HG03025 (cell line): ENCODE data around the gene PCDHB2.
"Not testable (repeated sequence)": the region's sequence is repeated elsewhere in the genome, so short reads cannot be mapped to it uniquely, and the experiment has no call there.

Source experiments
- ATAC-seq: cut with Tn5 transposase; IDR thresholded peaks from one replicate; pipeline ENCODE4 v1.9.1; 2021; ENCODE audit warnings: mild to moderate bottlenecking, moderate library complexity; ENCODE audit not compliant: unreplicated experiment, low FRiP score

The PCDHB2 gene

DNA sequence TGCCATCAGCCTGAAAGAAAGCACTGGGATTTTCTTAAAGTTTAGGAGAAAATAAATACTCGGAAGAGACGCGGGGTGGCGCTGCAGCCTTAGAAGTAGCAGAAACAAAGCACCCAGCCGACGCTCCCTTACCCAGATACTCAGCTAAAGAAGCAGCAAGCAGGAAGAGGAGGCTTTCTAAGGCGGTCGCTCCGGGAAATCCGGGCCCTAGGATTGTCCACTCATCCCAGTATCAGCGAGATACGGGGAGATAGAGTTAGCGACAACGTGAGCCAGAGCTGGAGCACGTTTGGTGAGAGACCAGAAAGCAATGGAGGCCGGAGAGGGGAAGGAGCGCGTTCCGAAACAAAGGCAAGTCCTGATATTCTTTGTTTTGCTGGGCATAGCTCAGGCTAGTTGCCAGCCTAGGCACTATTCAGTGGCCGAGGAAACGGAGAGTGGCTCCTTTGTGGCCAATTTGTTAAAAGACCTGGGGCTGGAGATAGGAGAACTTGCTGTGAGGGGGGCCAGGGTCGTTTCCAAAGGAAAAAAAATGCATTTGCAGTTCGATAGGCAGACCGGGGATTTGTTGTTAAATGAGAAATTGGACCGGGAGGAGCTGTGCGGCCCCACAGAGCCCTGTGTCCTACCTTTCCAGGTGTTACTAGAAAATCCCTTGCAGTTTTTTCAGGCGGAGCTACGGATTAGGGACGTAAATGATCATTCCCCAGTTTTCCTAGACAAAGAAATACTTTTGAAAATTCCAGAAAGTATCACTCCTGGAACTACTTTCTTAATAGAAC is at the start of gene PCDHB2:
TSS of gene PCDHB2 (plus strand) at position 135 of the 782 bp plus-strand sequence. CDS start at position 311, 176 bp downstream.
- ATAC-seq = no peak

DNA sequence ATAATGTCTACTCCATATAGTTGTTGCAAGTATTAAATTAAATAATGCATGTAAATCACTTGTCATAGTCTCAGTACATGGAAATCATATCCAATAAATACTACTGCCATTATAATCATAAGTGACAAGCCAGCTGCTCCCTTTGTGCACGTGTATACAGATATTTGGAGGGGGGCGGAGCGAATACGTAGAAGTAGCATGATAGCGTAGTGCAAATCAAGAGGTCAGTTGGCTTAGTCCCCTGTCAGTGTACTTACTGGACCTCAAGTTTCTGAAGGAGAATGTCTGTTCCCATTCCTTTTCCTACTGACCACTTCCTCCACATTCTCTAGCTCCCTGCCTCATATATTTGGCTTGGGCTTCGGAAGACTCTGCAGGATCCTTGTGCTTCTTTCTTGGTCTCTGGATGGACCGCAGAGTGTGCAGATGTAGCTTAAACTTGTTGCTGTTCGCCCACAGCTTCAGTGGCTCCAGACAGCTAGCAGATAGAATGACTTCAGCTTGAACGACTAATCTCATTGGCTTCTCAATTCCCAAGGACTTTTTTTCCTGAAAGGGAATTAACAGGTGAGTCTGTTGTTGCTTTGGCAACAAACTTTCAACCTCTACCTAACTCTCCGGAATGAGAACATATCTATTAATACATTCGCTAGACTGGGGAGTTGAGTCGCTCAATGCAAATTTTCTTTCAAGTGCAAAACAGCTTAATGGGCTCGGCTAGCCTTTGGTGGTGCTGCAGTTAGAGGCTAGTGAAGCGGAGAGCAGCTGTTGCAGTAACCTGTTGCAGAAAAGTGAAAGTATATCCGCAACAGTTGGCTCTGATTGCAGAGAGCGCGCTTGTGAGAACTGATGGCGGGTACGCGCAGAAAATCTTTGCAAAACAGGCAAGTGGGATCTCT is 43.5 kb upstream of the PCDHB2 start, which contains the start of gene PCDHB1:
TSS of gene PCDHB1 (plus strand) at position 753 of the 899 bp plus-strand sequence. CDS start at position 850, 97 bp downstream.
- no peak for ATAC-seq

DNA sequence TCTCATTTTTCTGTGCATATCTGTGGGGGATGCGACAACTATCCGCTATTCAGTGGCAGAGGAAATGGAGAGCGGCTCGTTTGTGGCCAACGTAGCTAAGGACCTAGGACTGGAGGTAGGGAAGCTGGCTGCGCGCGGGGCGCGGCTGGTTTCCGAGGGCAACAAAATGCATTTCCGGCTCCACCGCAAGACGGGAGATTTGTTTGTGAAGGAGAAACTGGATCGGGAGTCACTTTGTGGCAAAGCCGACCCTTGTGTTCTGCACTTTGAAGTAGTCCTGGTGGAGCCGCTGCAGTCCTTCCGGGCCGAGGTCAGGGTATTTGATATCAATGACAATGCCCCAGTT is 42.9 kb upstream of the PCDHB2 start:
- ATAC-seq = no peak

DNA sequence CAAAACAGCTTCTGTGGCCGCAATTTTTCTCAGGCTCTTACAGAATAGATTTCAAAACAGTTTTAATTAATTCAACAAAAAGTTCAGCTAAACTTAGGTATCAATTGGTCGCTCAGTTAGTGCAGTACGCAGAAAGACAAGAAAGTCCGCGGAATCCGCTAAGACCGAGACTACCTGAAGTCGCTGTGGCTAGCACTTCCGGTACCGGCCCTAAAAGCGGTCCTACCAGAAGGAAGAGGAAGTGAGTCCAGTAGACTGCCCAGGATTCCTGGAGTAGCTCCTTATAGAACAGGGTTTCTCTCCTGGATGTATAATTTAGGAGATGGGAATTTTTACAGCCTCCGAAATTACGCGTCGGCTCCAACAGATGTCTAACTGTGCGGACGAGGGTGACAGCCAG is 16.6 kb upstream of the PCDHB2 start:
- ATAC-seq = no peak

DNA sequence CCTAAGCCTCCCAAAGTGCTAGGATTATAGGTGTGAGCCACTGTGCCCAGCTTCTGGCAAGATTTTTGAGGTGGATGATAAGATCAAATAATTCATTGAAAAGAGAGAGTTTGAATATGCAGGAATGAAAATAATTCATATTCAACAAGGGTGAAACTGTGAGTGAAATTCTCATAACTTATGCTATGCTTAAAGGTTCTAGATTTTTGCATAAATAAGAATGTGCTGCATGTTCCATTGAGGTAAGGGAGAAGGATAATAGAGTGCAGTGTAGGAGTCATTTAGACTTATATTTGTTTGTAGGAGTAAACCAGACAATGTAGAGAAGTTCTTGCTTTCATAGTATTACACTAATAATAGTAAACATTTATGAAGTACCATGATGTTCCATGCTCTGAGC is 12.2 kb upstream of the PCDHB2 start:
- no peak for ATAC-seq

DNA sequence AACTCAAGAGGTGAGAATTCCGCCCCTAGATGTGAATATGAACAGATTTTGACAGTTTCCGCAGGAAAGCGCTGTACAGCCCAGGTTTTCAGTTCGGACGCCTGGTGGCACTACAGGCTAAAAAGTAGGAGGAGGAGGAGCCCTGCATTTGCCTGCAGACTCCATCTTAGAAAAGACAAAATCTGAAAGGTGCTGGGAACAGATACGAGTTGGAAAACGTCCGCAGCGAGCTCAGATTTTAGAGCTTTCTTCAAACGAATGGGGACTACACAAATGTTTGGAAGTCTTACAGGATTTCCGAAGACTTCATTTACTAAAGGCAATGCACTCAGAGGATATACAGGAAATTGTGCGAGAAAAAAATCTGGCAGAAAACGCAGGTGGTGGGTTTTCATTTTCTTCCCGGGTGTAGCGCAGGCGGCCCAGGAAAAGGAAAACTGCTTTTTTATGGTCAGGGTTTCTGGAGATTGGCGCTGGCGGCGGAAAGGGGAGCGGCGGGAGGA is 9.9 kb upstream of the PCDHB2 start:
- ATAC-seq = no peak

DNA sequence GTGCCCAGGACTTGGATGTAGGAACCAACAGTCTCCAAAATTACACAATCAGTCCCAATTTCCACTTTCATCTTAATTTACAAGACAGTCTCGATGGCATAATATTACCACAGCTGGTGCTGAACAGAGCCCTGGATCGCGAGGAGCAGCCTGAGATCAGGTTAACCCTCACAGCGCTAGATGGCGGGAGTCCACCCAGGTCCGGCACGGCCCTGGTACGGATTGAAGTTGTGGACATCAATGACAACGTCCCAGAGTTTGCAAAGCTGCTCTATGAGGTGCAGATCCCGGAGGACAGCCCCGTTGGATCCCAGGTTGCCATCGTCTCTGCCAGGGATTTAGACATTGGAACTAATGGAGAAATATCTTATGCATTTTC is 837 bp downstream of the PCDHB2 start:
- ATAC-seq = no peak

DNA sequence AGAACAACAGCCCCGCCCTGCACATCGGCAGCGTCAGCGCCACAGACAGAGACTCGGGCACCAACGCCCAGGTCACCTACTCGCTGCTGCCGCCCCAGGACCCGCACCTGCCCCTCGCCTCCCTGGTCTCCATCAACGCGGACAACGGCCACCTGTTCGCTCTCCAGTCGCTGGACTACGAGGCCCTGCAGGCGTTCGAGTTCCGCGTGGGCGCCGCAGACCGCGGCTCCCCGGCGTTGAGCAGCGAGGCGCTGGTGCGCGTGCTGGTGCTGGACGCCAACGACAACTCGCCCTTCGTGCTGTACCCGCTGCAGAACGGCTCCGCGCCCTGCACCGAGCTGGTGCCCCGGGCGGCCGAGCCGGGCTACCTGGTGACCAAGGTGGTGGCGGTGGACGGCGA is 1.8 kb downstream of the PCDHB2 start:
- ATAC-seq = not testable (repeated sequence)

DNA sequence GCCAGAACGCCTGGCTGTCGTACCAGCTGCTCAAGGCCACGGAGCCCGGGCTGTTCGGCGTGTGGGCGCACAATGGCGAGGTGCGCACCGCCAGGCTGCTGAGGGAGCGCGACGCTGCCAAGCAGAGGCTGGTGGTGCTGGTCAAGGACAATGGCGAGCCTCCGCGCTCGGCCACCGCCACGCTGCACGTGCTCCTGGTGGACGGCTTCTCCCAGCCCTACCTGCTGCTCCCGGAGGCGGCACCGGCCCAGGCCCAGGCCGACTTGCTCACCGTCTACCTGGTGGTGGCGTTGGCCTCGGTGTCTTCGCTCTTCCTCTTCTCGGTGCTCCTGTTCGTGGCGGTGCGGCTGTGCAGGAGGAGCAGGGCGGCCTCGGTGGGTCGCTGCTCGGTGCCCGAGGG is 2.2 kb downstream of the PCDHB2 start:
- not testable (repeated sequence) for ATAC-seq

DNA sequence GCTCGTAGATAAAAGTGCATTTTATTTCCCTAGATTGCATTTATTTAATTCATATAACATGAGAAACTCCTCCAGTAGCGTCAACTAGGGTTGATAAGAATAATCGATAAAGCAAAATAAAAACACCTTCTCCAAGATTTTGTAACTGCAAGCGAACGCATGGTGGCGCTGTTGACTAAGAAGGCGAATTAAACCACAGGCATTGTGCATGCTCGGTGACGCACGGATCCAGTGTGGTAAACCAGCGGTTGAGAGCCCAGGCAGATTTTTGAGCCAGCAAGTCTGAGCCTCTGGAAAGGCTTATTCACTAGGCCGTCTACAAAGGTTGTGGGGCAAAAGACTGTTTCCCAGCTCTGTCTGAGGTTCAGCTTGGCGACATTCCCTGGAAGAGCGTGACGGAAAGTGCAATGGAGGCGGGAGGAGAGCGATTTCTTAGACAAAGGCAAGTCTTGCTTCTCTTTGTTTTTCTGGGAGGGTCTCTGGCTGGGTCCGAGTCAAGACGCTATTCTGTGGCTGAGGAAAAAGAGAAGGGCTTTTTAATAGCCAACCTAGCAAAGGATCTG is 5.9 kb downstream of the PCDHB2 start, which contains the start of gene PCDHB3:
TSS of gene PCDHB3 (plus strand) at position 231 of the 563 bp plus-strand sequence. CDS start at position 408, 177 bp downstream.
- no peak for ATAC-seq

DNA sequence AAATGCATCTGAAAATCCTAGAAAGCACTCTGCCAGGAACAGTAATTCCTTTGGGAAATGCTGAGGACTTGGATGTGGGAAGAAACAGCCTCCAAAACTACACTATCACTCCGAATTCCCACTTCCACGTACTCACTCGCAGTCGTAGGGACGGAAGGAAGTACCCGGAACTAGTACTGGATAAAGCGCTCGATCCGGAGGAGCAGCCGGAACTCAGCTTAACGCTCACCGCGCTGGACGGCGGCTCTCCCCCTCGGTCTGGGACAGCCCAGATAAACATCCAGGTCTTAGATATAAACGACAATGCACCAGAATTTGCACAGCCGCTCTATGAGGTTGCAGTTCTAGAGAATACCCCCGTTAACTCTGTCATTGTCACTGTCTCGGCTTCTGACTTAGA is 6.6 kb downstream of the PCDHB2 start:
- no peak for ATAC-seq

DNA sequence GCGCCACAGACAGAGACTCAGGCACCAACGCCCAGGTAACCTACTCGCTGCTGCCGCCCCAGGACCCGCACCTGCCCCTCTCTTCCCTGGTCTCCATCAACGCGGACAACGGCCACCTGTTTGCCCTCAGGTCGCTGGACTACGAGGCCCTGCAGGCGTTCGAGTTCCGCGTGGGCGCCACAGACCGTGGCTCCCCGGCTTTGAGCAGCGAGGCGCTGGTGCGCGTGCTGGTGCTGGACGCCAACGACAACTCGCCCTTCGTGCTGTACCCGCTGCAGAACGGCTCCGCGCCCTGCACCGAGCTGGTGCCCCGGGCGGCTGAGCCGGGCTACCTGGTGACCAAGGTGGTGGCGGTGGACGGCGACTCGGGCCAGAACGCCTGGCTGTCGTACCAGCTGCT is 7.7 kb downstream of the PCDHB2 start:
- not testable (repeated sequence) for ATAC-seq

DNA sequence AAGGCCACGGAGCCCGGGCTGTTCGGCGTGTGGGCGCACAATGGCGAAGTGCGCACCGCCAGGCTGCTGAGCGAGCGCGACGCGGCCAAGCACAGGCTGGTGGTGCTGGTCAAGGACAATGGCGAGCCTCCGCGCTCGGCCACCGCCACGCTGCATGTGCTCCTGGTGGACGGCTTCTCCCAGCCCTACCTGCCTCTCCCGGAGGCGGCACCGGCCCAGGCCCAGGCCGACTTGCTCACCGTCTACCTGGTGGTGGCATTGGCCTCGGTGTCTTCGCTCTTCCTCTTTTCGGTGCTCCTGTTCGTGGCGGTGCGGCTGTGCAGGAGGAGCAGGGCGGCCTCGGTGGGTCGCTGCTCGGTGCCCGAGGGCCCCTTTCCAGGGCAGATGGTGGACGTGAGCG is 8.1 kb downstream of the PCDHB2 start:
- not testable (repeated sequence) for ATAC-seq

DNA sequence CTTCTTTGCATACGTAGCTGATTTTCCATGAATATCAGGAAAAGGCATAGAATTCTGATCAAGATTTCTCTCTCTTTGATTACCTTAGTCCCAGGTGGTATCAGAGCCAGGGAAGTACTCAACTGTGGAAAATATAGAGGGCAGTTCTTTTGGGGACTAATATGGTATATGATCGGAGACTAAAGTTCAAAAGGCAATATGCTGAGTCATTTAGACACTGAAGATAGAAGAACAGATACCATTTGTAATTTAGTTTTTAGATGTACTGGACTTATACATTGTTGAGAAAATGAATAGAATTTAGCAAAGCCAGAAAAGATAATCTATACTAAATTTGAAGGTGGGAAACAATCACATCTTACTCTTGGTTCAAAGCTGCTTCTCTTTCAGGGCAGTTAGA is 10.9 kb downstream of the PCDHB2 start:
- ATAC-seq = no peak

DNA sequence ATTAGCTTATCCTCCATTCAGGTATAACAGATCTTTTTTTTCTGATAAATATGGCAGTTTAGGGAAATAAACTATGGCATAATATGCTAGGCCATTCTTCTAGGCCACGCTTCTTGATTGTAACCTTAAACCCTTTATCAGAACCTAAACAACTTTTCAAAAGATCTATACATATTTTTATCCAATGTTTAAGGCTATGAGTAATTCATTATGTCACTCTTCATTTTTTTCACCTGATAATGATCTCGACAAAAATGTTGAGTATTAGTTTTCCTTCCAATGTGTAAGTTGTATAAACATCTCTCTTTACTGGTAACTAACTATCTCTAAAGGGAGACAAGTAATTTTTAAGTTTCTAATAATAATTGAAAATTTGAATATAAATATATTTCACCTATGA is 24.8 kb downstream of the PCDHB2 start:
- ATAC-seq = no peak

DNA sequence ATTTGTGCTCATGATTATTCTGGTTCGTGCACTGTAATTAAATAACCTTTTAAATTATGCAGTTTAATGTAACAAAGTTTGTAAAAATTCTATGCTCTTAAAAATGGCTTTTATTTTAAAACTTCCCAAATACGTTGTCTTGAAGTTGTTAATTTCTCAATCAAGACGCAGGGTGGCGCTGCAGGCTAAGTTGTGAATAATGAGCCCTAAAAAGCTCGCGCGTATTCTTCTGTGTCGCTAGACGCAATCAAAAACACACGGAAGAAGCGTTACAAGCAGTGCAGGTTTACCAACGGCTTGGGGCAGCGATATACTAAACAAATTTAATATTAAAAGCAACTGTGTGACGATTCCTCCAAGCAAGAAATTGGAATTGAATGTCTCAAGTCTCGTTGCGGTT is 27.1 kb downstream of the PCDHB2 start, which contains the start of gene PCDHB4:
TSS of gene PCDHB4 (plus strand) at position 256 of the 400 bp plus-strand sequence. CDS start 181 bp downstream, outside the sequence.
- ATAC-seq = no peak

DNA sequence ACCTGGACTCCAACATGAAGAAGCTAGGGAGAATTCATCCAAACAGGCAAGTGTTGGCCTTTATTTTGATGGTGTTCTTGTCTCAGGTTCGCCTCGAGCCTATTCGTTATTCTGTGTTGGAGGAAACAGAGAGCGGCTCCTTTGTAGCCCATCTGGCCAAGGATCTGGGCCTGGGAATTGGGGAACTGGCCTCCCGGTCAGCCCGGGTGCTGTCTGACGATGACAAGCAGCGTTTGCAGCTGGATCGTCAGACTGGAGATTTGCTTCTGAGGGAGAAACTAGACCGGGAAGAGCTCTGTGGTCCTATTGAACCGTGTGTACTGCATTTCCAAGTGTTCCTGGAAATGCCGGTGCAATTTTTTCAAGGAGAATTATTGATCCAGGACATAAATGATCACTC is 27.6 kb downstream of the PCDHB2 start:
- ATAC-seq = no peak

DNA sequence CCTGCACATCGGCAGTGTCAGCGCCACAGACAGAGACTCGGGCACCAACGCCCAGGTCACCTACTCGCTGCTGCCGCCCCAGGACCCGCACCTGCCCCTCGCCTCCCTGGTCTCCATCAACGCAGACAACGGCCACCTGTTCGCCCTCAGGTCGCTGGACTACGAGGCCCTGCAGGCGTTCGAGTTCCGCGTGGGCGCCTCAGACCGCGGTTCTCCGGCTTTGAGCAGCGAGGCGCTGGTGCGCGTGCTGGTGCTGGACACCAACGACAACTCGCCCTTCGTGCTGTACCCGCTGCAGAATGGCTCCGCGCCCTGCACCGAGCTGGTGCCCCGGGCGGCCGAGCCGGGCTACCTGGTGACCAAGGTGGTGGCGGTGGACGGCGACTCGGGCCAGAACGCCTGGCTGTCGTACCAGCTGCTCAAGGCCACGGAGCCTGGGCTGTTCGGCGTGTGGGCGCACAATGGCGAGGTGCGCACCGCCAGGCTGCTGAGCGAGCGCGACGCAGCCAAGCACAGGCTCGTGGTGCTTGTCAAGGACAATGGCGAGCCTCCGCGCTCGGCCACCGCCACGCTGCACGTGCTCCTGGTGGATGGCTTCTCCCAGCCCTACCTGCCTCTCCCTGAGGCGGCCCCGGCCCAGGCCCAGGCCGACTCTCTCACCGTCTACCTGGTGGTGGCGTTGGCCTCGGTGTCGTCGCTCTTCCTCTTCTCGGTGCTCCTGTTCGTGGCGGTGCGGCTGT is 29.2 kb downstream of the PCDHB2 start:
- not testable (repeated sequence) for ATAC-seq

DNA sequence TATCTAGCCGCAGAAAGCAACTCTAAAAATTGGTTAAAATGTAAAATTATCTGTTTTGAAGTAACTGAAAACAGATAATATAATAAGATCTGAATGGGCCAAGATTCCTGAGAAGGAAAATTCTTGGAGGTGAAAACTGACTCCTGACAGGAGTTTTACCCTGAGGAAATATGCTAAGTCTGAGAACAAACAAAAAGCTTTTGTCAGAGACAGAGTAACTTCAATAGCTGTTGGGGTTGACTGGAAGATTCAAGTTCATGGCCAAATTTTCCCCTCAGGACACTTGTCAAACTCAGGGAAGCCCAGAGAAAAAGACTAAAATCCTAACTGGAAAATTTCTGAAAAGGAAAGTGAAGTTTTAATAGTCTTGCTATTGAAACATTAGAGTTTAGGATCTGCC is 32.9 kb downstream of the PCDHB2 start:
- no peak for ATAC-seq
